Subcutaneous abdominal adipose tissue (tissue), 5 donors: ENCODE measurements around the gene INHA.

ENCODE experiments used
- H3K27ac ChIP-seq: one replicate; pipeline ENCODE4 v1.7.0; 2013; ENCODE audit warnings: low read depth, mild to moderate bottlenecking, inconsistent platforms, low read length, moderate library complexity
- H3K27me3 ChIP-seq, 5 donors: one replicate each; pipeline ENCODE4 v1.7.0; 2013; ENCODE audit warnings: low read length in 5 of 5, inconsistent platforms in 1 of 5; ENCODE audit not compliant: control insufficient read depth in 5 of 5, insufficient read depth in 4 of 5
- H3K36me3 ChIP-seq, 5 donors: one replicate each; pipeline ENCODE4 v1.7.0; 2013; ENCODE audit warnings: low read length in 5 of 5; ENCODE audit not compliant: control insufficient read depth in 5 of 5, insufficient read depth in 5 of 5
- H3K4me1 ChIP-seq, 5 donors: one replicate each; pipeline ENCODE4 v1.7.0; 2013; ENCODE audit warnings: low read length in 5 of 5, mild to moderate bottlenecking in 3 of 5, moderate library complexity in 1 of 5; ENCODE audit not compliant: control insufficient read depth in 5 of 5, insufficient read depth in 5 of 5
- H3K4me3 ChIP-seq, 5 donors: one replicate each; pipeline ENCODE4 v1.7.0; 2013; ENCODE audit warnings: low read length in 5 of 5, low read depth in 1 of 5
- H3K9ac ChIP-seq, 5 donors: one replicate each; pipeline ENCODE4 v1.7.0; 2013; ENCODE audit warnings: low read length in 5 of 5, mild to moderate bottlenecking in 4 of 5, moderate library complexity in 3 of 5
- H3K9me3 ChIP-seq, 5 donors: one replicate each; pipeline ENCODE4 v1.7.0; 2013; ENCODE audit warnings: low read length in 5 of 5; ENCODE audit not compliant: control insufficient read depth in 5 of 5
- donor health status: healthy.
- donor health status: healthy.
- donor health status: healthy.
- donor health status: healthy.
- donor health status: healthy.

The INHA gene

DNA sequence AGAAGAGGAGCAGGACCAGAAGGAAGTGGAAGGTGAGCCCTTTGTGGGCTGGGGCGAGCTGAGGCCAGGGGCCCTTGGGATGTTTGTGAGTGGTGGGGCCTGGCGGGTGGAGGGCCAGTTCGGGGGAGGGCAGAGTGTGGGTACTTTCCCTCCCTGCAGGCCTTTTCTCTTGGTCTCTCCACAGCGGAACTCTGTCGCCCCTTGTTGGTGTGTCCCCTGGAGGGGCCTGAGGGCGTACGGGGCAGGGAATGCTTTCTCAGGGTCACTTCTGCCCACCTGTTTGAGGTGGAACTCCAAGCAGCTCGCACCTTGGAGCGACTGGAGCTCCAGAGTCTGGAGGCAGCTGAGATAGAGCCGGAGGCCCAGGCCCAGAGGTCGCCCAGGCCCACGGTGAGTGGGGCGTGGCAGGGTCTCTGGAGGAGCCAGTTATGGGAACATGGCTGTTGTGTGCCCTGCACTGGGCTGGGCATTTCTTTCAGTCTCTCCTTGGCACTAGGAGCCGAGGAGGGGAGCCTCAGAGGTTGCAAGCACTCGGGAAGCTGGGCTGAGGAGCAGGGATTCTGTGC, 36.4 kb downstream of the INHA start:
- Histone ChIP-seq H3K4me1 (peaks cover 0 to 14% (median 9%) of the 10 kb centered on the region in 5 donors), H3K4me3 (no peak overlapping the region), H3K27ac (no peak overlapping the region), H3K9me3 (no peaks in the 10 kb centered on the region), H3K9ac (no peak overlapping the region), H3K36me3 (peaks cover 0 to 74% (median 69%) of the 10 kb centered on the region in 5 donors), H3K27me3 (no peaks in the 10 kb centered on the region)

DNA sequence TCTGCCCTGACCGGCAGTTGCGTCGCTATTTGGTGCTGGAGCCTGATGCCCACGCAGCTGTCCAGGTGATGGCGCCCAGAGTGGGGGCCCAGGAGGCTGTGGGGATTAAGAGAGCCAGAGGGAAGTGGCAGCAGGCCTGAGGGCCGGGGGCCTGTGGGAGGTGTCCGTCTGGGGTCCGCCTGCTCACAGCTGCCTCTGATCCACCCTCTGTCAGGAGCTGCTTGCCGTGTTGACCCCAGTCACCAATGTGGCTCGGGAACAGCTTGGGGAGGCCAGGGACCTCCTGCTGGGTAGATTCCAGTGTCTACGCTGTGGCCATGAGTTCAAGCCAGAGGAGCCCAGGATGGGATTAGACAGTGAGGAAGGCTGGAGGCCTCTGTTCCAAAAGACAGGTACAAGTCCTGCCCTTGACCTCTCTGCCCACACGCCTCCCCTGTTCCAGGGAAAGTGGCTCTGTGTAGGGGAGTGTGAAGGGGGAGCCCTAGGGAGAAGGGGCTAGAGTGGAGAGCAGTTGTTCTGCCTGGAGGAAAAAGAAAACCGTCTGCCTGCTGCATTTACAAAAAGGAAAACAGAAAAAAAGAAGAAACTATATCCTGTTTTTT, 37.1 kb downstream of the INHA start:
- Histone ChIP-seq H3K36me3 (peaks cover 0 to 76% (median 76%) of the 10 kb centered on the region in 5 donors), H3K27ac (no peak overlapping the region), H3K9me3 (no peaks in the 10 kb centered on the region), H3K4me1 (peaks cover 0 to 13% (median 9%) of the 10 kb centered on the region in 5 donors), H3K4me3 (no peak overlapping the region), H3K27me3 (no peaks in the 10 kb centered on the region), H3K9ac (no peak overlapping the region)

DNA sequence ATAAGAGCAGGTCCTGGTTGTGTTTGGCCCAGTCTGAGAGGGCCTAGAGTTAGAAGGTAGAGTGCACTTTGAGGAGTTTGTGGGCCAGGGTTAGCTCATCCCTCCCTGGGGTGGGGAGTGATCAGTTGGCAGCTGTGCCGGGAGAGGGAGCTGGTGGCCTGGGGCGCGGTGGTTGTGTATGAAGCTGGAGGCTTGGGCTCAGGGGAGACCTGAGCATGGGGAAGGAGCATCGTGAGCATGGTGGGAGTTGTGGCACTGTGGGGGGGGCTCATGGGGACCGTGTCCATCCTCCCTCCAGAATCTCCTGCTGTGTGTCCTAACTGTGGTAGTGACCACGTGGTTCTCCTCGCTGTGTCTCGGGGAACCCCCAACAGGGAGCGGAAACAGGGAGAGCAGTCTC, 39.2 kb downstream of the INHA start:
- H3K27ac ChIP-seq, result no peak overlapping the region
- peaks cover 0 to 87% (median 84%) of the 10 kb centered on the region in 5 donors for H3K36me3 ChIP-seq

DNA sequence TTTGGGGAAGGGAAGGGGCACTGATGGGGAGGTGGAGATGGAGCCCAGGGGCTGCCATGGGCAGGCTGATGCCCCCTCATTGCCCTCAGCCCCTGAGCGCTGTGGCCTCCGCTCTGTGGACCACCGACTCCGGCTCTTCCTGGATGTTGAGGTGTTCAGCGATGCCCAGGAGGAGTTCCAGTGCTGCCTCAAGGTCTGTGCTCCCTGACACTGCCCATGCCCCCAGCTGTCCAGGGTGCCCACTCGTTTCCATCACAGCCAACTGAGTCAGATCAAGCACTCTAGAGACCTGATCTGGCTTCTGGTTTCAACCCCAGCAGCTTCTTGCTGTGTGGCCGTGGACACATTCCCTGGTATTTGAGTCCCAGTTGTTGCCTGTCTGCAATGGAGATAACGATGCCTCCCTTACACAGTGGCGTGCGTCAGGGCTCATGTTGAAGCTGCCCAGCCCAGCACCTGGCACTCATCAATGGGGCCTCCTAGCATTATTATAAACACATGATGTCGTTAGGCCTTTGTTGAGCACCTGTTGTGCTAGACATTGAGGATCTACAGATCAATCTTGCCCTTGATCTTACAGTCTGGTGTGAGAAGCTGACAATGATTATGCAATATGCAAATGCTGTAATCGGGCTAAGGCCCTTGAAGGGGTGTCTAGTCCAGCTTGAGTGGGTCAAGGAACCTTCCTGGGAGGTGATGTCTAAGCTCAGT, 39.9 kb downstream of the INHA start:
- Histone ChIP-seq H3K4me3 (no peak overlapping the region), H3K9ac (no peak overlapping the region), H3K27ac (no peak overlapping the region), H3K4me1 (peaks cover 0 to 6% (median 0%) of the 10 kb centered on the region in 5 donors), H3K9me3 (no peaks in the 10 kb centered on the region), H3K27me3 (no peaks in the 10 kb centered on the region), H3K36me3 (peaks cover 0 to 86% (median 79%) of the 10 kb centered on the region in 5 donors)

More for the DNA sequence above, 39.2 kb downstream of the INHA start:
- H3K4me1 ChIP-seq, result peaks cover 0 to 3% (median 0%) of the 10 kb centered on the region in 5 donors
- no peak overlapping the region for H3K4me3 ChIP-seq
- H3K9me3 ChIP-seq, result no peaks in the 10 kb centered on the region
- no peak overlapping the region for H3K9ac ChIP-seq
- no peaks in the 10 kb centered on the region for H3K27me3 ChIP-seq

DNA sequence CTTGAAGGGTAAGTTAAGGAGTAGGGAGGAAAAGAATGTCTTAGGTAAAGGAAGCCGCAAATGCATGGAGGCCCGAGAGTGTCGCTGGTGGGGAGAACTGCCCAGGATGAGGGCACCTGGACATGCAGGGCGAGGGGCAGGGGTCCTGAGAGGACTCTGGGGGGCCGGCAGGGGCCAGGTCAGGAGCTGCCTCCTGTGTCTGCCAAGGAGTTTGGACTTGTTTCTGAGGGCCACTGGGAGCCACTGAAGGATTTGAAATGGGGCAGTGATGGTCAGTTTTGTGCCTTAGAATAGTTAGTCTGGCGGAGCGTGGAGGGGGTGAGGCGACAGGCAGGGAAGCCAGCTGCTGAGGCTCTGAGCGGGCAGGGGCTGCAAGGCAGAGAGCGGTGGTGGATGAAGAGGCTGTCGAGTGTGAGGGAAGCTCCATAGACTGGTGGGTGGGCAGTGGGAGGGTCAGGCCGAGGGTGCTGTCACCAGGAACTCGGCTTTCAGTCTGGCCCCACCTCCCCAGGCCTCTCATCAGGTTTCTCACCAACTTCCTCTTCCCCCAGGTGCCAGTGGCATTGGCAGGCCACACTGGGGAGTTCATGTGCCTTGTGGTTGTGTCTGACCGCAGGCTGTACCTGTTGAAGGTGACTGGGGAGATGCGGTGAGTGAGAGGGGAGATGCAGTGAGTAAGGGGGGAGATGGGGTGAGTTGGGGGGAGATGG, 40.6 kb downstream of the INHA start:
- H3K27me3 ChIP-seq, result no peaks in the 10 kb centered on the region
- H3K9ac ChIP-seq, result no peak overlapping the region
- no peaks in the 10 kb centered on the region for H3K9me3 ChIP-seq
- peaks cover 0 to 80% (median 73%) of the 10 kb centered on the region in 5 donors for H3K36me3 ChIP-seq
- no peak overlapping the region for H3K27ac ChIP-seq
- no peak overlapping the region for H3K4me3 ChIP-seq
- H3K4me1 ChIP-seq, result peaks cover 0 to 6% (median 0%) of the 10 kb centered on the region in 5 donors

DNA sequence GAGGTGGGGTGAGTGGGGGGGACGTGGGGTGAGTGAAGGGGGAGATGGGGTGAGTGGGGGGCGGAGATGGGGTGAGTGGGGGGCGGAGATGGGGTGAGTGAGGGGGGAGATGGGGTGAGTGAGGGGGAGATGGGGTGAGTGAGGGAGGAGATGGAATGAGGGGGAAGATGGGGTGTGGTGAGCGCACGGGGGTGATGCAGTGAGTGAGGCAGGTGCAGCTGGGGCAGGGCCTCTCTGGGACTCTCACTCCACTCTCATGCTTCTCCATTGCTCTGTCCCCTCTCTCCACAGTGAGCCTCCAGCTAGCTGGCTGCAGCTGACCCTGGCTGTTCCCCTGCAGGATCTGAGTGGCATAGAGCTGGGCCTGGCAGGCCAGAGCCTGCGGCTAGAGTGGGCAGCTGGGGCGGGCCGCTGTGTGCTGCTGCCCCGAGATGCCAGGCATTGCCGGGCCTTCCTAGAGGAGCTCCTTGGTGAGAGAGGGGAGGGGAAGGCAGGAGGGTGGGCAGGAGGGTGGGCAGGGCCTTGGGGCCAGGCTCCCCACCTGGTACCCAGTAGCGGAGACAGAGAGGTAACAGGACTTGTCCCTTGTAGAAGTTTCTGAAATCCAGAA, 41.5 kb downstream of the INHA start:
- H3K36me3 ChIP-seq, result peaks cover 0 to 72% (median 65%) of the 10 kb centered on the region in 5 donors
- H3K9me3 ChIP-seq, result no peaks in the 10 kb centered on the region
- H3K27ac ChIP-seq, result no peak overlapping the region
- no peak overlapping the region for H3K9ac ChIP-seq
- H3K27me3 ChIP-seq, result no peaks in the 10 kb centered on the region
- no peak overlapping the region for H3K4me3 ChIP-seq
- peaks cover 0 to 6% (median 0%) of the 10 kb centered on the region in 5 donors for H3K4me1 ChIP-seq

DNA sequence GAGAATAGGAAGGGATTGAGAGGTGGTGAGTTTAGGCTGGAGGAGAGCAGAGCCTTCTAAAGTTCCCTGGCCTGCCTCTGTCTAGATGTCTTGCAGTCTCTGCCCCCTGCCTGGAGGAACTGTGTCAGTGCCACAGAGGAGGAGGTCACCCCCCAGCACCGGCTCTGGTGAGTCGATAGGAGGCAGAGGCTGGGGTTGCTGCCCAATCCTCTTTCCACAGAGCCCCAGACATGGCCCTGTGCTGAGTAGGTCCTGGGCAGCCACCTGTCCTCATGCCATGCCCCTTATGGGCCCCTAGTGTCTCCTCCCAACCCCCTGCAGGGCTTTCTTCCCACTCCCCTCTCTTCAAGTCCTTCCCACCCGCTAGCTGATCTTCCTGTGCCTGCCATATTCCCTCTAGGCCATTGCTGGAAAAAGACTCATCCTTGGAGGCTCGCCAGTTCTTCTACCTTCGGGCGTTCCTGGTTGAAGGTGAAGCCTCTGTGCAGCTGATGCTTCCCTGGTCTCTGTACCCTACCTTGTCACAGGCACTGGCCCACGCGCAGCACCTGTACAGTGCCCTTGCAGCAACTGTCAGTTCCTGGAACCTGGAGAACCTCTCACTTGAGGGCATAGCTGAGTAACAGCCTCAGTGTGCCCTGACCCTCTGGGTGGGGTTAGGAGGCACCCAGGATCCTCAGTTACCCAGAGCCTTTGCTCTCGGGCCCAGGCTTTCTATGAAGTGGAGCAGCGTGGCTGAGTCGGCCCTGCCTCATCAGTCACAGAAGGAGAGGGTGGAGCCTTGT, 42.2 kb downstream of the INHA start:
- H3K4me3 ChIP-seq, result no peak overlapping the region
- no peak overlapping the region for H3K9ac ChIP-seq
- peaks cover 0 to 6% (median 0%) of the 10 kb centered on the region in 5 donors for H3K4me1 ChIP-seq
- H3K27ac ChIP-seq, result no peak overlapping the region
- H3K9me3 ChIP-seq, result no peaks in the 10 kb centered on the region
- H3K36me3 ChIP-seq, result peaks cover 0 to 65% (median 58%) of the 10 kb centered on the region in 5 donors
- H3K27me3 ChIP-seq, result no peaks in the 10 kb centered on the region

DNA sequence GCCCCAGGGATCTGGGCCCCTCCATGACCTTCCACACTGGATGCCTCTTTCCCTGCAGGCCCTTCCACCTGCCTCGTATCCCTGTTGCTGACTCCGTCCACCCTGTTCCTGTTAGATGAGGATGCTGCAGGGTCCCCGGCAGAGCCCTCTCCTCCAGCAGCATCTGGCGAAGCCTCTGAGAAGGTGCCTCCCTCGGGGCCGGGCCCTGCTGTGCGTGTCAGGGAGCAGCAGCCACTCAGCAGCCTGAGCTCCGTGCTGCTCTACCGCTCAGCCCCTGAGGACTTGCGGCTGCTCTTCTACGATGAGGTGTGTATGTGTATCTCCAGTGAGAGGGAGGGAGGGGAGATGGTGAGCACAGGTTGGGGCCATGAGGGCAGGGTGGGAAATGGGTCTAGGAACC, 42.9 kb downstream of the INHA start:
- H3K27ac ChIP-seq, result no peak overlapping the region
- H3K27me3 ChIP-seq, result no peaks in the 10 kb centered on the region
- H3K4me3 ChIP-seq, result no peak overlapping the region
- peaks cover 0 to 6% (median 0%) of the 10 kb centered on the region in 5 donors for H3K4me1 ChIP-seq
- peak overlapping the region in 1 of 5 donors; percentile 32 for H3K9ac ChIP-seq
- peaks cover 0 to 59% (median 50%) of the 10 kb centered on the region in 5 donors for H3K36me3 ChIP-seq
- H3K9me3 ChIP-seq, result no peaks in the 10 kb centered on the region

DNA sequence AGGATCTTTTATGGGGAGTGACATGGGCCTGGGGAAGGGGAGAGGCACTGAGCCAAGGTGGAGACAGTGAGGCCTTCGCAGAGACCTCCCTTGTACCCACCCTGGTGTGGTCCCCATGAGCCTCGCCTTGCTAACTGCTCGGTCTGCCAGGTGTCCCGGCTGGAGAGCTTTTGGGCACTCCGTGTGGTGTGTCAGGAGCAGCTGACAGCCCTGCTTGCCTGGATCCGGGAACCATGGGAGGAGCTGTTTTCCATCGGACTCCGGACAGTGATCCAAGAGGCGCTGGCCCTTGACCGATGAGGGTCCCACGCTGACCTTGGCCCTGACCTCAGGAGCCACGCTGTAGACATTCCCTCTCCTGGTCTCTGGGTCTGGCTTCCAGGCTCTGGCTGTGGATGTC, 43.8 kb downstream of the INHA start:
- no peaks in the 10 kb centered on the region for H3K27me3 ChIP-seq
- H3K4me3 ChIP-seq, result no peak overlapping the region
- H3K9me3 ChIP-seq, result no peaks in the 10 kb centered on the region
- H3K9ac ChIP-seq, result no peak overlapping the region
- H3K27ac ChIP-seq, result no peak overlapping the region
- H3K36me3 ChIP-seq, result peaks cover 0 to 54% (median 44%) of the 10 kb centered on the region in 5 donors
- H3K4me1 ChIP-seq, result peaks cover 0 to 6% (median 0%) of the 10 kb centered on the region in 5 donors
